Left lung (tissue), 10 donors: ENCODE data around the gene DGKB. TPM values are rescaled to one million over a fixed set of nuclear protein-coding genes. Genes with fewer than 3 reads are reported as not detected.

Experiments used
- ATAC-seq: fragments of 200-7000 bp; cut with Tn5 transposase; one replicate; pipeline ENCODE4 v1.9.1; 2020; ENCODE audit warnings: moderate library complexity
- DNase-seq, 4 donors: peaks; one replicate each; pipeline ENCODE4 v3.0.0-alpha.2; 2013 to 2020
- H3K27ac ChIP-seq, 2 donors: fragments of 200-600 bp; sonication (generic) in 1 of 2; one replicate each; pipeline versions ENCODE4 v1.5.0 to v1.8.0; 2020 to 2021
- H3K27me3 ChIP-seq, 2 donors: fragments of 200-600 bp; sonication (generic) in 1 of 2; one replicate each; pipeline versions ENCODE4 v1.5.0 to v1.8.0; 2020 to 2021
- H3K36me3 ChIP-seq, 2 donors: fragments of 200-600 bp; sonication (generic) in 1 of 2; one replicate each; pipeline versions ENCODE4 v1.5.0 to v1.8.0; 2020 to 2021
- H3K4me1 ChIP-seq, 2 donors: fragments of 200-600 bp; one replicate each; pipeline ENCODE4 v1.8.0; 2021
- H3K4me3 ChIP-seq, 2 donors: fragments of 200-600 bp; sonication (generic) in 1 of 2; one replicate each; pipeline versions ENCODE4 v1.5.0 to v1.8.0; 2020 to 2021; ENCODE audit warnings: mild to moderate bottlenecking in 1 of 2
- H3K9me3 ChIP-seq, 2 donors: fragments of 200-600 bp; sonication (generic) in 1 of 2; one replicate each; pipeline versions ENCODE4 v1.5.0 to v1.8.0; 2020 to 2021
- intact Hi-C, 2 donors: fragments of 100-400 bp; cut with DNase I; formaldehyde crosslinking; loops; one replicate each; pipeline versions ENCODE4 v1.11.2 to v1.14.2; 2022
- polyA plus RNA-seq, 6 donors: library from polyadenylated mRNA; unstranded; fragments of 120-200 nt; gene quantifications; one replicate each; pipeline ENCODE4 v1.2.1, GENCODE V29; 2013; ENCODE audit not compliant: insufficient read length in 6 of 6
- total RNA-seq, 2 donors: library from RNA; stranded (reverse); fragmentation: NEBNext Ultra II Directional; extraction: Animal tissue kit (Norgen Biotek cat#: 25700); gene quantifications; one replicate each; pipeline ENCODE4 v1.2.1, GENCODE V29; 2021
- TF ChIP-seq, protein P1 (sequence below), 2 donors: fragments of 200-600 bp; sonication (generic) in 1 of 2; IDR thresholded peaks; one replicate each; pipeline versions ENCODE4 v1.5.0 to v1.8.0; 2021; ENCODE audit warnings: antibody characterized with exemption in 2 of 2
- donor health status: DM: no; HTN: yes; CAD: no.
- donor health status: DM: no; HTN: no; CAD: no.

DGKB gene
- total and polyA plus RNA-seq, 8 donors, result 0.15 to 0.31 (median 0.27) TPM; not detected in 1

DNA sequence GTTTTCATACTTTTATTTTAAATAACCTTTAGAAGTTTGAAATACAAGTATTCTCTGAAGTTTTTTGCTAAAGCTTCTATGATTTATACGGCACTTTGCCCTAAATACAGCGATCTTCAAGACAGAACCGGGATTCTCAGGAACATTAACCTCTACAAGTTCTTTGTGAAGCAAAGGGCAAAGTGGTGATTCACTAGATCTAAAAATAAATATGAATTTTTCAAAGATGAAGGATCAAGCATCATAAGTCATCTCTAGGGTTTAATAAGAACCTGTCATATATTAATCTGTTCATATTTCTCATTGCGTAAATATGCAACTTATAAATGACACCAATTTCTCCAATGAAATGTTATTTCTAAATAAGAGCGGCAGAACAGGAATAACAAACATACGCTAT is 30.7 kb downstream of the DGKB start:
- H3K27me3 ChIP-seq, result no peaks in the 10 kb centered on the region
- intact Hi-C loops, result no loop called here
- H3K4me3 ChIP-seq, result no peak overlapping the region
- TF ChIP-seq, protein P1, sequence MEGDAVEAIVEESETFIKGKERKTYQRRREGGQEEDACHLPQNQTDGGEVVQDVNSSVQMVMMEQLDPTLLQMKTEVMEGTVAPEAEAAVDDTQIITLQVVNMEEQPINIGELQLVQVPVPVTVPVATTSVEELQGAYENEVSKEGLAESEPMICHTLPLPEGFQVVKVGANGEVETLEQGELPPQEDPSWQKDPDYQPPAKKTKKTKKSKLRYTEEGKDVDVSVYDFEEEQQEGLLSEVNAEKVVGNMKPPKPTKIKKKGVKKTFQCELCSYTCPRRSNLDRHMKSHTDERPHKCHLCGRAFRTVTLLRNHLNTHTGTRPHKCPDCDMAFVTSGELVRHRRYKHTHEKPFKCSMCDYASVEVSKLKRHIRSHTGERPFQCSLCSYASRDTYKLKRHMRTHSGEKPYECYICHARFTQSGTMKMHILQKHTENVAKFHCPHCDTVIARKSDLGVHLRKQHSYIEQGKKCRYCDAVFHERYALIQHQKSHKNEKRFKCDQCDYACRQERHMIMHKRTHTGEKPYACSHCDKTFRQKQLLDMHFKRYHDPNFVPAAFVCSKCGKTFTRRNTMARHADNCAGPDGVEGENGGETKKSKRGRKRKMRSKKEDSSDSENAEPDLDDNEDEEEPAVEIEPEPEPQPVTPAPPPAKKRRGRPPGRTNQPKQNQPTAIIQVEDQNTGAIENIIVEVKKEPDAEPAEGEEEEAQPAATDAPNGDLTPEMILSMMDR (IDR thresholded peaks at IDR 0.05), result no peak
- H3K9me3 ChIP-seq, result peaks cover 0 to 2% of the 10 kb centered on the region in 2 donors
- no peak overlapping the region for H3K27ac ChIP-seq
- DNase-seq (no peak), ATAC-seq (no peak)
- H3K4me1 ChIP-seq, result no peaks in the 10 kb centered on the region
- H3K36me3 ChIP-seq, result no peaks in the 10 kb centered on the region

- Histone ChIP-seq H3K36me3 (no peaks in the 10 kb centered on the region), H3K4me3 (no peak overlapping the region), H3K27ac (no peak overlapping the region), H3K9me3 (peaks cover 0 to 2% of the 10 kb centered on the region in 2 donors), H3K4me1 (no peaks in the 10 kb centered on the region), H3K27me3 (no peaks in the 10 kb centered on the region)
- ATAC-seq (no peak), DNase-seq (no peak)
- TF ChIP-seq, protein P1 (IDR thresholded peaks at IDR 0.05), result no peak
- intact Hi-C loops, result no loop called here
Observed at GRCh38 chr7:14870394-14870793, 32.2 kb downstream of the DGKB start.

- intact Hi-C loops, result no loop called here
- no peak for ATAC-seq
- Histone ChIP-seq H3K27ac (no peak overlapping the region), H3K27me3 (no peaks in the 10 kb centered on the region), H3K4me3 (no peak overlapping the region), H3K36me3 (no peaks in the 10 kb centered on the region), H3K9me3 (peaks cover 0 to 2% of the 10 kb centered on the region in 2 donors), H3K4me1 (no peaks in the 10 kb centered on the region)
- DNase-seq, result no peak
- TF ChIP-seq, protein P1 (IDR thresholded peaks at IDR 0.05), result no peak
Observed at GRCh38 chr7:14868937-14869336, 33.6 kb downstream of the DGKB start.

DNA sequence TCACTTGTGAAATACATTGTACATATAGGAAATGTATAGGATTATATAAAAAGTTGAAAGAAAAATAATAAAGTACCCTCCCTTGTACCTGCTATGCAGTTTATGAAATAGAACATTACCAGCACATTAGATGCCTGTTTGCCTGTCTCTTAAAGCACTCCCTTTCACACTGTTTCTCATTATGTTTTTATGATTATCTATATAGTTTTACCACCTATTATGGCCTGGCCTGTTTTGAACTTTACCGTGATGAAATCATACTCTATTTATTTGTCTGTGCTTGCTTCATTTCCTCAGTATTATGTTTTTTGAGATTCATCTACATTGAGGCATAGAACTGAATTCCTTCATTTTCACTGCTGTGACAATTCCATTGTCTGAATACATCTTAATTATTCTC is 41.1 kb downstream of the DGKB start:
- TF ChIP-seq, protein P1 (IDR thresholded peaks at IDR 0.05), result no peak

DNA sequence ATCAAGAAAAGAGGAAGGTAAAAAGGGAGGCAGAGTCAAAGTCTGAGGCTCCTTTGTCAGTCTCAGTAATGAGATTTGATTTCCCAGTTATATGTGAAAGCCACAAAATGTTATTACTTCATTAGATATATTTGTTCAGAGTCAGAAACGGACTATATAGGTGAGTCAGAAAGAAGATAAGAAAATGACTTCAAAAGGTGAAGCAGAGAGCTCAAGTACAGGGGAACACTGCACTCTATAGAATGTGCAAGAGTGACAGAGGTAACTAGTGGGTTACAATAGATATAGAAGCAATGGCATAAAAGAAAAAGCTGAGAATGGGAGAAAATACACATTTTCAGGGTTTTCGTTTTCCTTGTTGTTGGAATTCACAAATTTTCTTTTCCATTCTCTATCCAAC is 43.3 kb downstream of the DGKB start:
- no peaks in the 10 kb centered on the region for H3K27me3 ChIP-seq
- no peak overlapping the region for H3K4me3 ChIP-seq
- no peak overlapping the region for H3K27ac ChIP-seq
- H3K9me3 ChIP-seq, result no peaks in the 10 kb centered on the region
- no peaks in the 10 kb centered on the region for H3K36me3 ChIP-seq
- no peaks in the 10 kb centered on the region for H3K4me1 ChIP-seq
- ATAC-seq (no peak), DNase-seq (no peak)
- TF ChIP-seq, protein P1 (IDR thresholded peaks at IDR 0.05), result no peak
- intact Hi-C loops, result no loop called here

More for the DNA sequence above, 41.1 kb downstream of the DGKB start:
- DNase-seq (no peak), ATAC-seq (no peak)
- intact Hi-C loops, result no loop called here
- Histone ChIP-seq H3K36me3 (no peaks in the 10 kb centered on the region), H3K9me3 (no peaks in the 10 kb centered on the region), H3K4me3 (no peak overlapping the region), H3K27ac (no peak overlapping the region), H3K27me3 (no peaks in the 10 kb centered on the region), H3K4me1 (no peaks in the 10 kb centered on the region)
